ENCODE data around the gene EYA4. TPM values are rescaled to one million over a fixed set of nuclear protein-coding genes. Genes with fewer than 3 reads are reported as not detected.

EYA4 gene
- total RNA-seq, 4 donors from 2014 or later = 0.13 to 0.17 TPM; not detected in 2

DNA sequence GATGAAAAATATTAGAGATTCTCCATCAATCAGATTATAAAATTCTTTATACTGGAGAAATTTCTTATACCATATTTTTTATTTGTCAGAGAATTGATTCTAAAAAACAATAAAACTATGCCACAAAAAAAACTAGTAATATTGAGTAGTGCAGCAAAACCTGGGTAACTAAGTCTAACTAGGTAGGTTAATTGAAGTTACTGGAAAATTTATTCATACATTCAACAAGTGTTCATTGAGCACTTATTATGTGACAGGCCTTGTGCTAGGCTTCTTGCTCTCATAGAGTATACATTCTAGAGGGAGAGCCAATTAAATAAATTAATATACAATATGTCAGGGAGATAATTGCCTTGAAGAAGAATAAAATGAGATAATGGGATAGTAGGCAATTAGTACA, 189.4 kb downstream of the EYA4 start:
- intact Hi-C loops (cut with DNase I; ENCODE audit: low total_unique reads) = no loop called here
- H3K4me3 ChIP-seq (ENCODE audit: low read depth, poor library complexity, severe bottlenecking) = no peak overlapping the region
- no peak for DNase-seq (ENCODE audit: low spot score in 2 of 2)
- TF ChIP-seq POLR2A (IDR thresholded peaks at IDR 0.05) = no peak
- TF ChIP-seq, protein P1, sequence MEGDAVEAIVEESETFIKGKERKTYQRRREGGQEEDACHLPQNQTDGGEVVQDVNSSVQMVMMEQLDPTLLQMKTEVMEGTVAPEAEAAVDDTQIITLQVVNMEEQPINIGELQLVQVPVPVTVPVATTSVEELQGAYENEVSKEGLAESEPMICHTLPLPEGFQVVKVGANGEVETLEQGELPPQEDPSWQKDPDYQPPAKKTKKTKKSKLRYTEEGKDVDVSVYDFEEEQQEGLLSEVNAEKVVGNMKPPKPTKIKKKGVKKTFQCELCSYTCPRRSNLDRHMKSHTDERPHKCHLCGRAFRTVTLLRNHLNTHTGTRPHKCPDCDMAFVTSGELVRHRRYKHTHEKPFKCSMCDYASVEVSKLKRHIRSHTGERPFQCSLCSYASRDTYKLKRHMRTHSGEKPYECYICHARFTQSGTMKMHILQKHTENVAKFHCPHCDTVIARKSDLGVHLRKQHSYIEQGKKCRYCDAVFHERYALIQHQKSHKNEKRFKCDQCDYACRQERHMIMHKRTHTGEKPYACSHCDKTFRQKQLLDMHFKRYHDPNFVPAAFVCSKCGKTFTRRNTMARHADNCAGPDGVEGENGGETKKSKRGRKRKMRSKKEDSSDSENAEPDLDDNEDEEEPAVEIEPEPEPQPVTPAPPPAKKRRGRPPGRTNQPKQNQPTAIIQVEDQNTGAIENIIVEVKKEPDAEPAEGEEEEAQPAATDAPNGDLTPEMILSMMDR (IDR thresholded peaks at IDR 0.05) = no peak

DNA sequence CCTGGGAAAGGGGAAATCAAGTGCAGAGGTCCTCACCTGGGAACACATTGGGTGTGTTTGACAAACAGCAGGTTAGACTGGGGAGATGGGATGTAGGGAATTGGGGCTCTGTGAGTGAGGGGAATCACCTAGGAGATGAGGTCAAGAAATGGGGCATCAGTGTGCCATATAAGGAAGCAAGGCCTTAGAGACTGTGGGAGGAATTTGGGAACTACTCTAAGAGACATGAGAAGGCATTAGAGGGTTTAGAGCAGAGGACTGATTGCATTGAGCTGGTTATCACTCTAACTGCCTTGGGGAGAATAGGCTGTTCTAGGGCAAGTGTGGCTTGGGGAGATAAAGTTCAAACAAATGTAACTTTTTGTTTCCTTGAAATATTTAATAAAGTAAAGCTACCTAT, 189.9 kb downstream of the EYA4 start:
- no peak for DNase-seq (ENCODE audit: low spot score in 2 of 2)
- no peak for TF ChIP-seq POLR2A (IDR thresholded peaks at IDR 0.05)
- TF ChIP-seq, protein P1 (IDR thresholded peaks at IDR 0.05) = no peak
- no peak overlapping the region for H3K4me3 ChIP-seq (ENCODE audit: low read depth, poor library complexity, severe bottlenecking)
- intact Hi-C loops (cut with DNase I; ENCODE audit: low total_unique reads) = no loop called here

DNA sequence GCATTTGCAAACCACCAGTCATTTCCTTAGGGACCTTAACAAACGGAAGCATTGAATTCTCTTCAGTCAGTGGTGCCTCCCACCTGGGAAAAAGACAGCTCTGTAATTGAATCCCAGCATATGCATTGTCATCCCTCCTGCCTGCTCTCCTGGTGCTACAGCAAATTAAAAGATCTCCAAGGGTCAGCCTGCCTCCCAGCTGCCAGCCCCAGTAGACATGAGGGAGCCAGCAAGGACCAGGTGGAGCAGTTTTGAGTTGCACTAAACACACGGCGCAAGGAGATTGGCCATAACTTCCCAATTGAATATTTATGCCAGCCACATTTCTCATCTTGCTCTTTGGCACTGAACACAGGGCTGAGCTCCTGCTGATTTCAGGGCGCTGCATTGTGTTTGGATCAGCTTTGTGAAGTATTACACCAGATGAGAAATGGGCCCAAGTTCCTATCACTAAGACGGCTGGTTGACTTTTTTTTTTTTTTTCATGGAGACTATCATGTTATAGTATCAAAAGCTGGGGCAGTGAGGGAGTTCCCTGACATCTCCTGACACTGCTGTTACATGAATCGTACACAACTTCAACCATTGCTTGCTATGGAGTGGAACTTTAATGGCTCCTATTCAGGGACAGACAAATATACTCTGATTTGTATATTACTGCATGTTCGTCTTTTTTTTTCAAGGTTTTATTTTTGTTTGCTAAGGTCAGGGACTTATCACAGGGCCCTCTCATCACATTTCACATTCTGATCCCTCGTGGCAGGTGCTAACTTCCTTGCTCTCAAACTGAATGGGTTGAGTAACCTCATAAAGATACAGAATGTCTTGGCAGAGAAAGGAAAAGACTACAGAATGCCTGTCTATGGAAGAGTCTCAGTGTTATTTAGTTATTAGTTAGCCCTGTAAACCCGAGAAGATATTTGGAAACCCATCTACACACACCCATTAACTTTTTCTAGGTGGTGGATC, 191.1 kb downstream of the EYA4 start:
- intact Hi-C loops (cut with DNase I; ENCODE audit: low total_unique reads) = no loop called here
- TF ChIP-seq, protein P1 (IDR thresholded peaks at IDR 0.05) = no peak
- TF ChIP-seq POLR2A (IDR thresholded peaks at IDR 0.05) = no peak
- no peak overlapping the region for H3K4me3 ChIP-seq (ENCODE audit: low read depth, poor library complexity, severe bottlenecking)
- DNase-seq (ENCODE audit: low spot score in 2 of 2) = no peak
- 68 to 70% methylated on average over 9 of the region's 9 CpGs for WGBS, 2 donors

DNA sequence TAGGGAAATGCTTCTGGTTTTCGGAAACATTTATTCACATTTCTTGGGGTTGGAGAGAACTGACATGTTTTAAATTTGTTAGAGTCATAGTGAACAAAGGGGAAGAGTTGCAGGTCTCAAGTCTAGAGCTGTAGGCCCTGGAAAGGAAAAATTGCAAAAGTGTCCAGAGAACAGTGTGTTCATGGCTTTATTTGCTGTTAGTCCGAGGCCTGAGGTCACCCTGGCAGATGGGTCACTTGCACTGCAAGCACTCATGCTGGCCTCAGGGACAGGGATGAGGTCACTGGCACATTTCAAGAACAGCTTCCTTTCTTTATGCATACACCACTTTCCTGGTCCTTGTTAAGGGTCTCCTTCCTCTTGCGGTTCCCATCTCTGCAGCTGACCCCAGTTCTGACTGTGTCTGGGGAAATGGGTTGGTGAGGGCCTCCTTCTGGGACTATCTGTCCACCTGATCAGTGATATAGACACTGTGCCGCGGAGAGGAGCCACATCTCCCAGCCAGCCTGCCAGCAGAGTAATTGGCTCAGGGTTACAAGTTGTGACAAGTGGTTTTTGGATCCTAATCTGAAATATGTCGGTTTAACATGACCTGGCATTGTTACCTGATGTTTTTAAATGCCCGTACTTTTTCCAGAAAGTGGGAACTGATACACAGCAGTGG, 194.0 kb downstream of the EYA4 start:
- DNase-seq (ENCODE audit: low spot score in 2 of 2) = no peak
- 56 to 63% methylated on average over 7 of the region's 7 CpGs for WGBS, 2 donors
- TF ChIP-seq, protein P1 (IDR thresholded peaks at IDR 0.05) = no peak
- no peak for TF ChIP-seq POLR2A (IDR thresholded peaks at IDR 0.05)
- no peak overlapping the region for H3K4me3 ChIP-seq (ENCODE audit: low read depth, poor library complexity, severe bottlenecking)
- intact Hi-C loops (cut with DNase I; ENCODE audit: low total_unique reads) = no loop called here

DNA sequence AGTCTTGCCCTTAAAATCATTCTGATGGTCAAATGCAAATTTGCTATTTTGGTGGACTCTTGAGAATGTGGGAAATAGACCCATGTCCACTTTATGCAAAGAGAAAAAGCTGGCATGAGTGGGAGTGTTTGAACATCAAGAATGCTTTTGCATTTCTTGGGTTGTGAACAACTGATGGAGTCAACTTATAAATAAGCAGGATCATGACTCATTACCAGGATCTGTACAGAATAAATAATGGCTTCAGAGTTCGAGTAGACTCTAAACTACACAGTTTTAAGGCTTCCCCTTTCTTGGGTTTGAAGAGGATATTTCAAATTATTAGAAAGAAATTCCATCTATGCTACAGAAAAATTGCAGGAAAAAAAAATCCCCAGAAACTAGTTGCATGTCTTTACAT, 195.5 kb downstream of the EYA4 start:
- WGBS, 2 donors = 35 to 46% methylated on average over 1 of the region's 1 CpG
- no peak overlapping the region for H3K4me3 ChIP-seq (ENCODE audit: low read depth, poor library complexity, severe bottlenecking)
- no peak for DNase-seq (ENCODE audit: low spot score in 2 of 2)
- TF ChIP-seq POLR2A (IDR thresholded peaks at IDR 0.05) = no peak
- intact Hi-C loops (cut with DNase I; ENCODE audit: low total_unique reads) = no loop called here

DNA sequence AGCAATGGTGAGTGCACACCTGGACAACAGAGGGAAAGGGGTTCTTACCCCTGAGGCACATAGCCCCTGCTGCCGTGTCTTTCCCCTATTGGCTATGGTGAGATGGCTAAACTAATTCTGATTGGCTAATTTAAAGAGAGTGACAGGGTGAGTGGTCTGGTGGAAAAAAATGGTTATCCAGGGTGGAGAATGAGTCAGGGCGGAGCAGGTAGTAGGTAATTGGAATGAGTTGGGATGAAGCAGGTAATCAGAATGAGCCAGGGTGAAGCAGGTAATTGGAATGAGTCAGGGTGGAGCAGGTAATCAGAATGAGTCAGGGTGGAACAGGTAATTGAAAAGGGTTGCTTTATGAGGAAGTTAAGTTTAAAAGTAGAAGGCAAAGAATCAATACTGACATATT, 200.3 kb downstream of the EYA4 start:
- no peak for TF ChIP-seq POLR2A (IDR thresholded peaks at IDR 0.05)
- TF ChIP-seq, protein P1 (IDR thresholded peaks at IDR 0.05) = no peak
- intact Hi-C loops (cut with DNase I; ENCODE audit: low total_unique reads) = no loop called here
- 84 to 94% methylated on average over 2 of the region's 2 CpGs for WGBS, 2 donors
- H3K4me3 ChIP-seq (ENCODE audit: low read depth, poor library complexity, severe bottlenecking) = no peak overlapping the region
- DNase-seq (ENCODE audit: low spot score in 2 of 2) = no peak
